ENCODE results near the gene KIAA0408. TPM values are rescaled to one million over a fixed set of nuclear protein-coding genes. Genes with fewer than 3 reads are reported as not detected.

KIAA0408 gene
- total RNA-seq, 2 donors from 2014 or later: 0.64 to 0.84 TPM

- H3K4me3 Mint-ChIP-seq: no peak overlapping the region
- no peak overlapping the region for H3K27ac ChIP-seq (ENCODE audit: low read depth, low read length)
- no peaks in the 10 kb centered on the region for H3K36me3 ChIP-seq (ENCODE audit: control insufficient read depth, insufficient read depth, low read length)
- H3K36me3 Mint-ChIP-seq (ENCODE audit: low read depth): no peaks in the 10 kb centered on the region
- H3K4me1 ChIP-seq (ENCODE audit: control insufficient read depth, insufficient read depth, low read length): no peaks in the 10 kb centered on the region
- no peak overlapping the region for H3K9ac ChIP-seq (ENCODE audit: extremely low read depth, low read length, poor library complexity, severe bottlenecking)
- WGBS, 2 experiments (ENCODE audit: insufficient coverage in 1 of 2, insufficient read length in 1 of 2): 93% methylated on average over 1 of the region's 1 CpG; no CpG with 5 or more reads in 1 of the 2 experiments
- no peak overlapping the region for H3K4me3 ChIP-seq (ENCODE audit: low read length)
- TF ChIP-seq CTCF (conservative IDR thresholded peaks at IDR 0.05): no peak
- no peaks in the 10 kb centered on the region for H3K9me3 Mint-ChIP-seq
- no peaks in the 10 kb centered on the region for H3K27me3 Mint-ChIP-seq (ENCODE audit: insufficient read depth)
- no peaks in the 10 kb centered on the region for H3K27me3 ChIP-seq (ENCODE audit: control insufficient read depth, insufficient read depth, low read length, poor library complexity, severe bottlenecking)
- no peak for DNase-seq
- no peaks in the 10 kb centered on the region for H3K4me1 Mint-ChIP-seq
- no peaks in the 10 kb centered on the region for H3K9me3 ChIP-seq (ENCODE audit: control insufficient read depth, low read length)
- H3K27ac Mint-ChIP-seq: no peak overlapping the region
Measured at GRCh38 chr6:127489248-127489647, 30.1 kb upstream of the KIAA0408 start.

GRCh38 chr6:127486934-127487333 is 27.7 kb upstream of the KIAA0408 start:
- no peak for DNase-seq
- H3K4me3 Mint-ChIP-seq: no peak overlapping the region
- H3K4me1 ChIP-seq (ENCODE audit: control insufficient read depth, insufficient read depth, low read length): no peaks in the 10 kb centered on the region
- H3K27me3 Mint-ChIP-seq (ENCODE audit: insufficient read depth): no peaks in the 10 kb centered on the region
- no peaks in the 10 kb centered on the region for H3K36me3 Mint-ChIP-seq (ENCODE audit: low read depth)
- no peak for TF ChIP-seq CTCF (conservative IDR thresholded peaks at IDR 0.05)
- no peaks in the 10 kb centered on the region for H3K27me3 ChIP-seq (ENCODE audit: control insufficient read depth, insufficient read depth, low read length, poor library complexity, severe bottlenecking)
- peaks cover 2% of the 10 kb centered on the region for H3K4me1 Mint-ChIP-seq
- H3K27ac Mint-ChIP-seq: no peak overlapping the region
- no peak overlapping the region for H3K9ac ChIP-seq (ENCODE audit: extremely low read depth, low read length, poor library complexity, severe bottlenecking)
- H3K9me3 Mint-ChIP-seq: no peaks in the 10 kb centered on the region
- H3K36me3 ChIP-seq (ENCODE audit: control insufficient read depth, insufficient read depth, low read length): no peaks in the 10 kb centered on the region
- no peak overlapping the region for H3K27ac ChIP-seq (ENCODE audit: low read depth, low read length)
- WGBS, 2 experiments (ENCODE audit: insufficient coverage in 1 of 2, insufficient read length in 1 of 2): 83 to 88% methylated on average over 2 to 3 of the region's 3 CpGs
- no peak overlapping the region for H3K4me3 ChIP-seq (ENCODE audit: low read length)
- H3K9me3 ChIP-seq (ENCODE audit: control insufficient read depth, low read length): no peaks in the 10 kb centered on the region

GRCh38 chr6:127484212-127484863 is 25.1 kb upstream of the KIAA0408 start:
- no peak overlapping the region for H3K9ac ChIP-seq (ENCODE audit: extremely low read depth, low read length, poor library complexity, severe bottlenecking)
- H3K4me3 ChIP-seq (ENCODE audit: low read length): no peak overlapping the region
- DNase-seq: no peak

More at GRCh38 chr6:127484212-127484863, 25.1 kb upstream of the KIAA0408 start:
- H3K36me3 Mint-ChIP-seq (ENCODE audit: low read depth): no peaks in the 10 kb centered on the region
- H3K27ac Mint-ChIP-seq: peak overlapping the region; percentile 44
- WGBS, 2 experiments (ENCODE audit: insufficient coverage in 1 of 2, insufficient read length in 1 of 2): 58 to 76% methylated on average over 2 to 3 of the region's 3 CpGs
- Histone ChIP-seq H3K27me3 (ENCODE audit: control insufficient read depth, insufficient read depth, low read length, poor library complexity, severe bottlenecking) (no peaks in the 10 kb centered on the region), H3K36me3 (ENCODE audit: control insufficient read depth, insufficient read depth, low read length) (no peaks in the 10 kb centered on the region), H3K27ac (ENCODE audit: low read depth, low read length) (no peak overlapping the region), H3K9me3 (ENCODE audit: control insufficient read depth, low read length) (no peaks in the 10 kb centered on the region), H3K4me1 (ENCODE audit: control insufficient read depth, insufficient read depth, low read length) (no peaks in the 10 kb centered on the region)
- H3K9me3 Mint-ChIP-seq: no peaks in the 10 kb centered on the region
- H3K4me3 Mint-ChIP-seq: no peak overlapping the region
- H3K4me1 Mint-ChIP-seq: peaks cover 2% of the 10 kb centered on the region
- H3K27me3 Mint-ChIP-seq (ENCODE audit: insufficient read depth): no peaks in the 10 kb centered on the region
- no peak for TF ChIP-seq CTCF (conservative IDR thresholded peaks at IDR 0.05)
